ENCODE measurements around the gene CRKL.
"Not testable (repeated sequence)": the region's sequence is repeated elsewhere in the genome, so short reads cannot be mapped to it uniquely, and the experiment has no call there.

CRKL gene

GRCh38 chr22:20935780-20936539 lies 18.8 kb downstream of the CRKL start:
- DNase-seq = not testable (repeated sequence)

GRCh38 chr22:20937031-20937793 lies 20.0 kb downstream of the CRKL start:
- DNase-seq = no peak

GRCh38 chr22:20937794-20938671 lies 20.8 kb downstream of the CRKL start:
- DNase-seq = no peak

- DNase-seq = not testable (repeated sequence)
Measured at GRCh38 chr22:20939457-20940185, 22.4 kb downstream of the CRKL start.

GRCh38 chr22:20940186-20940651 lies 23.0 kb downstream of the CRKL start:
- DNase-seq = no peak

GRCh38 chr22:20940904-20941385 lies 23.7 kb downstream of the CRKL start:
- DNase-seq = no peak

- DNase-seq = not testable (repeated sequence)
Measured at GRCh38 chr22:20942203-20942902, 25.1 kb downstream of the CRKL start.

GRCh38 chr22:20943104-20943933 lies 26.1 kb downstream of the CRKL start:
- DNase-seq = no peak

- no peak for DNase-seq
Measured at GRCh38 chr22:20944042-20944441, 26.8 kb downstream of the CRKL start.

GRCh38 chr22:20945578-20945934 lies 28.3 kb downstream of the CRKL start:
- DNase-seq = no peak

GRCh38 chr22:20946080-20946986 lies 29.1 kb downstream of the CRKL start:
- DNase-seq = no peak

GRCh38 chr22:20946991-20947390 lies 29.8 kb downstream of the CRKL start:
- no peak for DNase-seq

- DNase-seq = no peak
Measured at GRCh38 chr22:20948450-20948849, 31.2 kb downstream of the CRKL start.

- DNase-seq = no peak
Measured at GRCh38 chr22:20948989-20949388, 31.8 kb downstream of the CRKL start.

GRCh38 chr22:20949698-20950183 lies 32.5 kb downstream of the CRKL start:
- DNase-seq = no peak

- DNase-seq = no peak
Measured at GRCh38 chr22:20951151-20951931, 34.1 kb downstream of the CRKL start.

- no peak for DNase-seq
Measured at GRCh38 chr22:20951932-20952380, 34.7 kb downstream of the CRKL start.

- no peak for DNase-seq
Measured at GRCh38 chr22:20952544-20953341, 35.5 kb downstream of the CRKL start.

Measured in activated CD4-positive, CD25-positive, alpha-beta regulatory T cell (primary cell).